RPMI7951 (cell line): Measurements from ENCODE around the gene TGM2. TPM values are rescaled to one million over a fixed set of nuclear protein-coding genes. Genes with fewer than 3 reads are reported as not detected.

ENCODE experiments used
- DNase-seq: peaks from one replicate; pipeline ENCODE4 v3.0.0-alpha.2; 2012; ENCODE audit warnings: low read depth
- total RNA-seq: library from RNA; depleted of rRNA; stranded (reverse); fragments of >200 nt; shearing (Covaris generic); gene quantifications from 2 replicates; pipeline ENCODE4 v1.2.3, GENCODE V29; 2014; rRNA removed

TGM2 gene
- 650 and 793 TPM in 2 replicates for total RNA-seq

DNA sequence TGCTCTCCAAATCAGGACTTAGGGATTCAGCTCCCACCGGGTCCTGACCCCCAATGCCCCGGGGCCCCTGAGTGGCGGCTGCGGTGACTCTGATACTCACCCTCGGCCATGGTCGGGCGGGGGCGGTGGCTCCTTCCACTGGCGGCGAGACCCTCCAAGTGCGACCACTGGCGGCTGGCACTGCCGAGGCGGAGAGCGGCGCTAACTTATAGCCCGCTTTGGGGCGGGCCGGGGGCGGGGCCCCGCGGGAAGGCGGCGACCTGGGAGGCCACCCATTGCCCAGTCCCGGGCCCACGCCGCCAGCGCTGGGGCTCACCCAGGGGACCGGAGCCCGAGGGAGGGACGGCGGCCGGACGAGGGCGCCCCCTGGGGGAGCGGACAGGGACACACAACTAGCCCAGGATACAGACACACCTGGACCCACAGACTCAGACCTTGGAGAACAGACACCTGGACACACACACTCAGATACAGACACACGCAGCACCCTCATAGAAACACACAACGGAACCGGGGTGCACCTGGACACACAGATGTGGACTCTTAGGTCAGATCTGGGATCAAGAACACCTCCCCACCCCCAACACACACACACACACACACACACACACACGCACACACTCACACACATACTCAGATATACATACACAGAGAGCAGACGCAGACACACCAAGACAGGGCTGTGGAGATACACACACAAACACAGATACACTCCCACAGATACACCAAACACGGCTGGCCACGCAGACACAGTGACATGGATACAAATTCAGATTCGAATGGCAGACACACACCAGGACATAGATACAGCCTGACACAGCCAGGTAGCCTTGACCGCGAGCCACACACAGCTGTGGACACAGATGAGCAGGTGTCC is at the start of gene TGM2:
Gene TGM2 (minus strand): TSS at position 182 of the 877 bp plus-strand sequence. CDS start 72 bp downstream, at position 110.
- DNase-seq, result peak; percentile 92

DNA sequence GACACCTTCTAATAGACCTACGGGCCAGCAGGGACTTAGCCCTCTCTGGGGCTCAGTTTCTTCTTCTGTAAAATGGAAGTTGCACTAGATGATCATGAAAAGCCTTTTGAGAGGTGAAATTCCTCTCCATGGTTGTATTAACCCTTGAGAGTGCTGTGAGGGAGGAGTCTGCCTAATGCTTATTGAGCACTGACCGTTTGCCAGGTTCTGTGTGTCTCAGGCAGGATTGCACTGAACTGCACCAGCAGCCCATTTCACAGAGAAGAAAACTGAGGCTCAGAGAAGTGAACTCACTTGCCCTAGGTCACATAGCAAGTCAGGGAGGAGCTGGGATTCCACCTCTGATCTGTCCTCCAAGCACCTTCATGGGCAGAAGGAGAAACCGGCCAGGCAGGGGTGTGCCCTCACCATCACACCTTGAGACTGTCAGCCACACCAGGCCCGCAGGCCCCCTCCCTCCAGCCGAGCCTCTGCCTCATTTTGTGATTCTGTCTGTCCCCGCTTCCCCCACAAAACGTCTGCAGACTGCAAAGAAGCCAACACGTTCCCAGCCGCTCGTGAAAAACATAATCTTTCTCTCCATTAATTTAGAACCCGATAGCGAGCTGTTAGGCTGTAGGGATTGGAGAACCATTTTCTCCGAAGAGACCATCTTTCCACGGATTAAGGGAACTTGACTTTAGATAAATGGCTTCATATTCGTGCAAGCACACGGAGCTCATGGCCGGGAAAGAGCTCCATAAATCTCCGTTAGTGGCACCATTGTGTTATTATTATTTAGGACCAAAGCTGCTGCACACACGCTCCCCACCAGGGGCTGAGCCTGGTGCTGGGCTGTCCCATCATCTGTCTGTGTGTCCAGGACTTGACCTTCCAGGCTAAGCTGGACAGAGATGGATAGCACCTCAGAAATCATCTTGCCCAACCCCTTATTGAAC is 49.5 kb upstream of the TGM2 start:
- no peak for DNase-seq

DNA sequence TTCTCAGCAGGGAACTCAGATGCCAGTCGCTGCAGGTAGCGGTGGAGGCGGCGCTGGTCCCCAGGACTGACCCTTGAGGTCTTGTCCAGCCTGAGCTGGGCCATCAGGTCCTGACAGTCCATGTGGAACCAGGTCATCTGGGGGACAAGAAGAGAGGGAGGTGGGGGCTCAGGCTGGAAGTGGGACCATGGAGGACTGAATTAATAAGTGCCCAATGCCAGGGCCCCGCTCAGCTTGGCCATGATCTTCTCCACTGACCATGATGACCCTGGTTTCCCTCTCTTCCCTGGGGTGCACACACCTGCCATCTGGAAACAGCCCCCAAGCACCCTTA is 48.5 kb upstream of the TGM2 start:
- no peak for DNase-seq

DNA sequence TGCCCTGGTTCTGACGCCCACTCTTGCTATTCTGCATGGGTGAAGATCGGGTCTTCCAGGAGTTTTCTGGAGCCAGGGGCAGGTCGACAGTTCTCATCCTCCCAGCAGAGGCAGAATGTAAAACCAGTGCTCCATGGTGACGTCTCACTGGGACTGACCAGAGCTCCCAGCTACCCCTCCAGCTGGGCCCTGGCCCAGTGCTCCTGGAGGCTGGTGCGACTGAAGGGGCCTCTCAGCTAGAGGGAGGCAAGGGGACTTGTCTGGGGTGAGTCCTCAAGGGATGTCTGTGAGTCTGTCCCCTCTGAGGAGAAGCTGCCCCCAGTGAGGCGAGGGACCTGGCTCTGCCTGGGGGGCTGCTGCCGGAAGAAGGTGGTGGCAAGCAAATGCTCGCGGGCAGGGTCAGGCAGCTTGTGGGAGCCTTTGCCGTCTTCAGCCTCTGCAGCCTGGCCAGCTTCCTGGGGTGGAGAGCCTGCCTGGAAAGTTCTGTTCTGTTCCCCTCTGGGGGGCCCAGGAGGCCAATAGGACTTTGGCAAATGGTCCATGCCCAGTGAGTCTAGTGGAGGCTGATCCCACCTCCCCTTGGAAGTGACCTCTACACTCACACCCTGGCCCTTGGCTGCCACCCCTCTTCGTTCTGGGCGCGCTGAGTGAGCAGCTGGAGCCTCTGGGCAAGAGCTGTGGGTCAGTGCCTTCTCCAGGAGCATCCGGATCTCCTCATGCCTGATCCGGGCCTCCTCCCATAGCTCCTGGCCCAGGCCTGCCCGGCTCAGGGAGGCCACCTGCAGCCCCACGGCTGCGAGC is 47.9 kb upstream of the TGM2 start:
- DNase-seq, result no peak

DNA sequence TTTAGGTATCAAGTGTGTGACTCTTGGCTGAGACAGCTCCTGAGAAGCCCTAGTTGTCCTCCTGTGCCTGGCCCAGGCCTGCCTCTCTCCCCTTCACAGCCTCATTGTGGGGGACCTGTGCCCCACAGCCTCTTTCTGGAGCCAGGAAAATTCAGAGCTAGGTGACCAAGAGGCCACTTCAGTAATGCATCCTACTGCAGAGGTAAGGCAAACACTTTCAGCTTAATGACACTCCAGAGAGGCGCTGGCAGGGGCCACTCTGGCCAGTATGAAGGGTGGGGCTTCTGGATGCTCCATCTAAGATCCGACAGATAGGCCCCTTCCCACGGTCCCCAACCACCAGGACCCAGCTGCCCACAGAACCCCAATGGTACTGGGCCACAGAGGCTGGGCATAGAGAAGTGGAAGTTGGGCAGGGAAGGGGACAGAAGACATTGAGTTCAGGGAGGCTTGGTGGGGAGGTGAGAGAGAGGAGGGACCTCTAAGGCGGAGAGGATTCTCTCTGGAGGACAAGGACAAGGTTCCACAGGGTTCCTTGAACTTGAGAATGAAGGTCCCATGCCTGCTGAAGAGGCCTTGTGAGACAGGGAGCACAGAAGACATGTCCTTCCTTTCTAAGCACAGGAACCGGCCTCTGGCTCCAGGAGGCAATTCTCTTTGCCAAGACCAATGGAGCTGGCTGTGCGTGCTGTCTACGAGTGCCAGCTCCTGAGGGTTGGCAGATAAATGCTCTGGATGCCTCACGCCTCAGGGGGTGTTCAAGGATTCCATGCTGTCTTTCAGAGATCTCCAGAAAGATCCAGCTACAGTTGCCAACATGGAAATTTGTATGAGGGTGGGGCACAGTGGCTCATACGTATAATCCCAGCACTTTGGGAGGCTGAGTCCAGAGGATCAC is 46.4 kb upstream of the TGM2 start:
- peak; percentile 63 for DNase-seq

DNA sequence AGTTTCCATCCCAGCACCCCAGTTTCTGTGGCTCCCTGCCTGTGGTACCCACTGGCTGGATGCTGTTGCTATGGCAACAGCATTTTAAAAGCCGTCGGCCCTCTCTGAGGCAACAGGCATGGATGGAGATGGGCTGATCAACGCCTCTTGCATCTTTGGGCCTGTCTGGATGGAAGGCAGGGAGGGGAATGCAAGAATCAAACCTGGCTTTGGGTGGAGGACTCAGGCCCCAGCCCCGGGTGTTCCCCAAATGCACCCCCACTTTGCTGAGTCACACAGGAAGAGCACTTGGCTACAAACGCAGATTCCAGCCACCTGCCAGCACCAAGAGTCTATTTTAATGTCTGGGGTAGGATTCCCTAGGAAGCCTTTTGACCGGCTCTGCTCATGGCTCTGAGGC is 45.7 kb upstream of the TGM2 start:
- DNase-seq, result peak; percentile 71

DNA sequence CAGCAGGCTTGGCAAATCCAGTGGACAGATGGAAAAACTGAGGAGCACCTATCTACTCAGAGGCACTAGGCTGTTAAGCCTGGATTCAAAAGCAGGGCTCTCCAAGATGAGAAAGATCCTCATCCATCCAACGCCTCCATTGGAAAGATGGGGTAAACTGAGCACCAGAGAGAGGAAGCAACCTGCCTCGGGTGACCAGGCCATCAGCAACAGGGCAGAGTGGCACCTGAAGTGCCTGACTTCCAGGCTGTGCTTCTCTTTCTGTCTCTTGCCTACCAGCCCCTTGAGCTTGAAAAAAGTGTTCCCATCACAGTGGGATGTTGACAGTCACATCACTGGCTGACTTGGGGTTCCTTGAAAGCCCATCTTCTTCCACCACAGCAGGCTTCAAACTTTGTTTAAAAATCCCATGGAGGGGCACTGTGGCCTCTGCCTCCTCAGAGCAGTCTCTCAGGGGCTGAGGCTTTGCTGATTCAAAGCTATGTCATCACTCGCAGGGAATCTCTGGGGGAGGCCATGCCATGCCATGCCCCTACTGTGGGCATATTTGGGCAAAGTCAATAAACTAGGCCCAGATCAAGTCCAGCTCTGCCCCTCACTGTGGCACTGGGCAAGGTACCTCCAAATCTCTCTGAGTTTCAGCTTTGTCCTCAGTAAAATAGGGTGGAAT is 44.8 kb upstream of the TGM2 start:
- peak; percentile 50 for DNase-seq

DNA sequence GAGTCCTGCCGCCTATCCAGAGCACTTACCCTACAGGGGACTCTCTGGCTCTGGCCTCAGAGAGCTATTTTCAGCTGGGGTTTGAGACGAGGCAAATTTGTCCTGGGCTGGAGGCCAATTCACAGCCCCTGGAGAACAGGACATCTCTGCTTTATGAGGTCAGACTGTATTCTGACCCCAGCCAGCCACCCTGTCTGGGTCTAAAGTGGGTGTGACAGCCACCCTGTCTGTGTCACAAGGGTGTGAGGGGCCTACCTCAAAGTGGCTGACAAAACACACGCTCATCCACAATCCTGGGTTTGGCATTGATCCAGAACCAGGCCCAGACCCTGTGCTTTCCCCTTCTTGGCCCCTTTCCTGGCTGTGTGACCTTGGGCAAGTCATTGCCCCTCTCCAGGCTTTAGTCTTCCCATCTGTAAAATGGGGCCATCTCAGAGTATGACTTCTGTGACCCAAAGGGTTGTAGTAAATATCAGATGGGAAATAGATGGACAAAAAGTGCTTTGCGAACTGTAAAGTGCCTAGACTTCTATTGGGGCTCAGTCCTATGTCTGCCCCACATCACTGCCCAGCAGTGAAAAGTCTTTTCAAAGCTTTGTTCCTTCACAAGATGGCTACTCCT is 44.1 kb upstream of the TGM2 start:
- no peak for DNase-seq

DNA sequence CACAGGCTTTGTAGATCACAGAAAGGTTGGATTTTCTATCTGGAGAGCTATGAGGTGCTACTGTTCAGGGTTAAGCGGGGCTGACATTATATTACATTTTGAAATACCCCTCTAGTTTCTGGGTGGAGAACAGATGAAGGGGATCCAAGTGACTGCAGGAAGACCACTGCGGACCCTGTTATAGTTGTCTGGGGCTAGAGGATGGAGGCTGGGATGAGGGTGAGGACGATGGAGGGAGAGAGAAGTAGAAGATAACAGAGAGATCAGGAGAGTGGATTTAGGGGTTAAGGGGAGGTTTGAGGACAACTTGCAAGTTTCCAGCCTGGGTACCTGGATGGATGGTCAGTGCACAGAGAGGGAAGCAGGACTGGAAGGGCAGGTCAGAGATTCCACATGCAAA is 43.5 kb upstream of the TGM2 start:
- no peak for DNase-seq

DNA sequence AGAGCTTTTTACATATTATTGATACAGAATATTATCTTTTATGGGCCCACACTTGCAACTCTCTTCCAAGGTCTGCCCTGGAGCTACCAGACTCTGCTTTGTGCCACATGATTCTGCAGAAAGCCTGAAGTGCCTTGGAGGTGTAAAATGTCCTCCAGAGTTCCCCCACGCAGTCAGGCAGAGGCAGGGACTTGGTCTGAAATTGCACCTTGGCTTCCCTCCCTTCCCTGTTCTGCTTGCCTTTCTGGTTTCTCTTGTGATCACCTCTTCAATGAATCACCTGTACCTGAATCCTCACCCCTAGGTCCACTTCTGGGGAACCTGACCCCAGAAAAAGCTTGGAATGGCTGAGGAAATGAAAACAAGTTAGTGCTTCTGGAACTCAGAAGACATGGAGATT is 43.0 kb upstream of the TGM2 start:
- no peak for DNase-seq

DNA sequence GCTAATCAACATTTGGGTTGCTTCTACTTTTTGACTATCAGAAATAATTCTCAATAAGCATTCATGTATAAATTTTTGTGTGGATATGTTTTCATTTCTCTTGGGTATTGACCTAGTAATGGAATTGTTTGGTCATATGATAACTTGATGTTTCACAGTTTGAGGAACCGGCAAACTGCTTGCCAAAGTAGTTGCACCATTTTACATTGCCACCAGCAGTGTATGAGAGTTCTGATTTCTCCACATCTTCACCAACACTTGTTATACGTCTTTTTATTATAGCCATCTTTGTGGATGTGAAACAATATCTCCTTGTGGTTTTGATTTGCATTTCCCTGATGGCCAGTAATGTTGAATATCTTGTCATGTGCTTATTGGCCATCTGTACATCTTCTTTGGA is 42.6 kb upstream of the TGM2 start:
- DNase-seq, result no peak

DNA sequence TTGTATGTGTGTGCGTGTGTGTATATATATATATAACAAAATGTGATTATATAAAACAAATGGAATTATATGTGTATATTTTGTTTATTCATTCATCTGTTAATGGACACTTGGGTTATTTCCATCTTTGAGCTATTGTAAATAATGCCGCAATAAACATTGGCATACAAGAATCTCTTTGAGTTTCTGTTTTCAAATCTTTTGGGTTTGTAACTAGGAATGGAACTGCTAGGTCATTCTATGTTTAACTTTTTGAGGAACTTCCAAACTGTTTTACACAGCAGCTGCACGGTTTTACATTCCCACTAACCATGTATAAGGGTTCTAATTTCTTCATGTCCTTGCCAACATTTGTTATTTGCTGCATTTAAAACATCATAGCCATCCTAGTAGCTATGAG is 39.9 kb upstream of the TGM2 start:
- no peak for DNase-seq

DNA sequence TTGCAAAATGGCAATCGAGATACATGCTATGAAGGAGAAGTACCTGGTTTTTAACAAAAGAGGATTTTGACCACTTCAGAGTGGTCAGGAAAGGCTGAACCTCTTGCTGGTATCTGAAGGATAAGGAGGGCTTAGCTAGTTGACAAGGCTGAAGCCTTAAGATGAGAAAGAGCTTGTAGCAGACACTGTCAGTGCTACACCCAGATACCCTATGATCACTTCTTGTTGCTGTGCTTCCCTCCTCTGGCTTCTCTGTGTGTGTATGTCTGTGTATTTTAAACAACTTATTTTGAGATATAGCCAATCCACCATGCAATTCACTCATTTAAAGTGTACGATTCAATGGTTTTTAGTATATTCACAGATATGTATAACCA is 38.9 kb upstream of the TGM2 start:
- no peak for DNase-seq

DNA sequence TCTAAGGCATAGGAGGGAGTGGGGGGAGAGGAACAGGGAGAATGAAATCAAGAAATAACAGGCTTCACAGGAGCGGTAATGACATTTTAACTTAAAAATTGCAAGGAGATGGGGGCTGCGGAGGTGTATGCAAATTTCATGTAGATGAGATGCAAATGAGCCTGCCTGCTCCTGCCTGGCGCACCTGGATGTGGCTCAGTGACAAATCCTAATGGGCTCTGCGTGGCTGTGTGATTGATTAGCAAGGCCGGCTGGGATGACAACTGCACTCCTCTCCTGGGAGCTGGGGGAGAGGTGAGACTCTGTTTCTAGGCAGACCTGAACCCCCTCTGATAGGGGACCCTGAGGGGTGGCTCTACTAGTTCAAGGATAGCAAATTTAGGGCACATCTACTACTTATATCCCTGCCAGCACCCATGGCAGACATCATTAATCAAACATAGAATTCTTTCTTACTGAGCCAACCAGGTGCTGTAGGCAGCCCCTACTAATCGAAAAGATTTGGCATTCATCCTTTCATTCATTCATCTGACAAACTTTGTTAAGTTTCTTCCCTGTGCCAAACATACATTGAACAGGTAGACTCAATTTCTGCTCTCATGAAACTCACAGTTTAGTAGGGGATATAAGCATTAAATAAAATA is 38.4 kb upstream of the TGM2 start:
- DNase-seq, result no peak

DNA sequence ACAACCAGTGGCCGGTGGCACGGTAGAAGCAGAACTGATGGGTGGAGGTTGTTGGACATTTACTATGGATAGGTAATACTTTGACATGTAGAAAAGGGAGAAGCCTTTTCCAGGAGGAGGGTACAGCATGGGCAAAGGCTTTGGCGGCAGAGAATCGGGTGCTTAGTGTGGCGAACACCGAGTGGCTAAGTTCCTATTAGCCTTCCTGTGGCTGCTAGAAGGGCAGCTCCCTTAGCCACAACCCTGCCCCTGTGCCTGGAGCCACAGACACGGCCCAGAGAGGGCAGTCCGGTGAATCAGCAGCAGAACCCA is 37.9 kb upstream of the TGM2 start:
- DNase-seq, result peak; percentile 65

DNA sequence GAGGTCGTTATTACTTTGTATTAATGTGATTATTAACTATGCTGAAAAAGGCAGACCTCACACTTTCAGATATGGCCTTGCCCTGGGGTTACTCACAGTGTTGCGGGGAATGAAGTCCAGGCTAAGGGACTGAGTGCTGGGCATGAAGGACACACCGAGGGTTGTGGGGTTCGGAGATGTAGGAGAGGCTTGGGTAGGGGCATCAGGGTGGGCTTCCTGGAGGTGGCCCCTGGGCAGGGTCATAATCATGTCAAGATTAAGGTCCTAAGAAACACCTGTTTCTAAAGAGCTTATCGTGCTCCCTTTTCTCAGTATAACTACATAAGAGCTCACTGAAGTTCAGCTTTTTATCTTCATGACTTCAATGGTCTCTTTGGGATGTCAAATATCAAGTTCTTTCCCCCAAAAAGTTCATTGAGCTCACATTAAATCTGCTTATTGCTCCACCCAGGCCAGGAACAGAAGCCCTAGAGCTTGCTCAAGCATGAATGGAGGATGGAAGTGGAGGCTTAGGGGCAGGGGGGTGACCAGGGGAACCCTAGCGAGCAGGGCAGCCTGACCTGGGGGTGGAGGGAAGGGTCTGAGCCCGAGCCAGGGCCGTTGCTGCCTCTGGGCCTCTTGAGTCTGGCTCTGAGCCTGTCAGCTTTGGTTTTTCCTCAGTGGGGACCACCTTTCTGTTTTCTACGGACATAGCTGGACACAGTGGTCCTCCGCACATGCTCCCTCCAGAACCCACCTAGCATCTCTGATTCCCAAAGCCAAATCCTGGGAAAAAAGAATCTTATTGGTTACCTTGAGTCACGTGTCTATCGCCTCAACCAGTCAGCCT is 37.3 kb upstream of the TGM2 start:
- DNase-seq, result no peak

DNA sequence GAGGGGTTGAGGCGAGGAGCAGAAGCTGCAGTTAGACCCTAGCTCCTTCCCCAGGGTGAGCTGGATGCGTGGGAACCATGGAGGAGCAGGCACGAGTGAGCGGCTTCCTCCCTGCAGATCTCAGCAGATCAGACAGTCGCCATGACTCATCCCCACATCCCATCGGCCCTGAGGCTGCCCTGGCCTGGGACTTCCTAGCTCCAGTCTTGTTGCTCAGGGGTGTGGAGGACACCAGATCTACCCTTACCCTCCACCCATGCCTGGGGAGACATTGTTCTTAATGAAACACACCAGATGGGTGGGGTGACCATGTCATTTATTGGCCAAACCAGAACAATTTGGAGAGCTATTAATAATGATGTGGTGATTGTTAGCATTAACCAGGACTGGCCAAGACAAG is 36.3 kb upstream of the TGM2 start:
- peak; percentile 100 for DNase-seq

DNA sequence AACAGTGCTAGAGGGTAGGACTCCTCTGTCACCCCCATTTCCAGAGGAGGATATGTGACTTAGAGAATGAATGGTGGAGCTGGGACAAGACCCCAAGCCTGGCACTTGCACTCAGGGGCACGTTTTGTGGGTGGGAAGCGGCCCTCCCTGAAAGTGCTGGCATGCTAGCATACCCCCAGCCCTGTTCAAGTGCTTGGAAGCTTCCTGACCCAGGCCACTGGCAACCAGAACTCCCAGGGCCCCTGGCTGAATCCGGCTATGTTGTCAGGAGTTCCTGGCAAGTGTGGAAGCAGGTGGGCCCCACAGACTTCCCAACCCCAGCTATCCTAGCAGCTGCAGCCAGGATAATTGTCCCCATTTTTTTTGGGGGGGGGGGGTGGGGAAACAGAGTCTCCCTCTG is 35.6 kb upstream of the TGM2 start:
- DNase-seq, result no peak
